Mesendoderm (in vitro differentiated cells): ENCODE results near the gene PER3.

Experiments used
- DNase-seq: peaks from one replicate; pipeline ENCODE4 v3.0.0; 2013
- H2AK5ac ChIP-seq: 2 replicates; pipeline ENCODE4 v1.6.1; 2013; ENCODE audit warnings: low read length, inconsistent platforms
- H2BK120ac ChIP-seq: 2 replicates; pipeline ENCODE4 v1.6.1; 2013; ENCODE audit warnings: low read depth, mild to moderate bottlenecking, low read length, moderate library complexity, mixed read lengths
- H2BK15ac ChIP-seq: replicated peaks from 2 replicates; pipeline ENCODE4 v1.6.1; 2013; ENCODE audit warnings: low read depth, mild to moderate bottlenecking, moderate library complexity
- H2BK5ac ChIP-seq: 2 replicates; pipeline ENCODE4 v1.6.1; 2013; ENCODE audit warnings: low read length, inconsistent platforms
- H3K18ac ChIP-seq: 2 replicates; pipeline ENCODE4 v1.6.1; 2013; ENCODE audit warnings: mild to moderate bottlenecking, low read length, mixed read lengths
- H3K23ac ChIP-seq: one replicate; pipeline ENCODE4 v1.6.1; 2013; ENCODE audit warnings: low read length
- H3K27ac ChIP-seq: 2 replicates; pipeline ENCODE4 v1.5.1; 2013; ENCODE audit warnings: low read depth, mild to moderate bottlenecking, inconsistent platforms, low read length, moderate library complexity
- H3K27me3 ChIP-seq: 2 replicates; pipeline ENCODE4 v1.6.1; 2013; ENCODE audit warnings: low read length, control low read depth, mild to moderate bottlenecking, inconsistent platforms; ENCODE audit not compliant: insufficient read depth, poor library complexity
- H3K36me3 ChIP-seq: 2 replicates; pipeline ENCODE4 v1.6.1; 2013; ENCODE audit warnings: low read length, inconsistent platforms; ENCODE audit not compliant: control insufficient read depth, insufficient read depth
- H3K4ac ChIP-seq: one replicate; pipeline ENCODE4 v1.6.1; 2013; ENCODE audit warnings: low read depth, mild to moderate bottlenecking, low read length, moderate library complexity
- H3K4me1 ChIP-seq: 2 replicates; pipeline ENCODE4 v1.6.1; 2013; ENCODE audit warnings: low read depth, low read length, inconsistent platforms; ENCODE audit not compliant: control insufficient read depth
- H3K4me2 ChIP-seq: 2 replicates; pipeline ENCODE4 v1.6.1; 2013; ENCODE audit warnings: low read length
- H3K4me3 ChIP-seq: 2 replicates; pipeline ENCODE4 v1.5.1; 2013; ENCODE audit warnings: mild to moderate bottlenecking, low read length
- H3K56ac ChIP-seq: one replicate; pipeline ENCODE4 v1.6.1; 2013; ENCODE audit warnings: low read length
- H3K79me1 ChIP-seq: 2 replicates; pipeline ENCODE4 v1.6.1; 2013; ENCODE audit warnings: low read length, inconsistent platforms
- H3K79me2 ChIP-seq: 2 replicates; pipeline ENCODE4 v1.6.1; 2013; ENCODE audit warnings: mild to moderate bottlenecking, low read length; ENCODE audit not compliant: control insufficient read depth, insufficient read depth
- H3K9ac ChIP-seq: 2 replicates; pipeline ENCODE4 v1.6.1; 2013; ENCODE audit warnings: low read length, inconsistent platforms
- H4K5ac ChIP-seq: one replicate; pipeline ENCODE4 v1.6.1; 2013; ENCODE audit warnings: low read length
- H4K8ac ChIP-seq: one replicate; pipeline ENCODE4 v1.6.1; 2013; ENCODE audit warnings: low read depth, mild to moderate bottlenecking, control low read depth, low read length, moderate library complexity
- WGBS: extraction: QIAGEN DNeasy Blood & Tissue Kit; methylation state at CpG from one replicate; pipeline ENCODE4 v1.1.7; 2013; ENCODE audit warnings: low lambda C conversion rate, missing lambda C conversion rate; ENCODE audit not compliant: insufficient coverage; ENCODE audit errors: extremely low coverage; 5-methylcytosine and 5-hydroxymethylcytosine counted together

Gene PER3

GRCh38 chr1:7861452-7861851 is 77.4 kb downstream of the PER3 start:
- no peaks in the 10 kb centered on the region for H3K27me3 ChIP-seq
- H3K9ac ChIP-seq = no peak overlapping the region
- no CpG with 5 or more reads among the region's 15 CpGs for WGBS
- no peak overlapping the region for H3K27ac ChIP-seq
- no peak overlapping the region for H2AK5ac ChIP-seq
- no peak overlapping the region for H3K23ac ChIP-seq
- no peak overlapping the region for H3K56ac ChIP-seq
- no peak for DNase-seq
- H3K4me1 ChIP-seq = no peaks in the 10 kb centered on the region
- no peak overlapping the region for H3K18ac ChIP-seq
- no peak overlapping the region for H3K4me2 ChIP-seq
- no peak overlapping the region for H4K5ac ChIP-seq
- no peak overlapping the region for H2BK120ac ChIP-seq
- no peaks in the 10 kb centered on the region for H3K36me3 ChIP-seq
- H2BK15ac ChIP-seq = no peak overlapping the region
- no peaks in the 10 kb centered on the region for H3K79me1 ChIP-seq
- no peaks in the 10 kb centered on the region for H3K79me2 ChIP-seq
- H2BK5ac ChIP-seq = no peak overlapping the region
- no peak overlapping the region for H3K4ac ChIP-seq
- H3K4me3 ChIP-seq = no peak overlapping the region
- H4K8ac ChIP-seq = no peak overlapping the region

GRCh38 chr1:7862211-7863060 is 78.3 kb downstream of the PER3 start:
- H4K5ac ChIP-seq = no peak overlapping the region

GRCh38 chr1:7863756-7864328 is 79.8 kb downstream of the PER3 start:
- Histone ChIP-seq H2AK5ac (no peak overlapping the region), H3K79me2 (no peaks in the 10 kb centered on the region), H3K4me1 (no peaks in the 10 kb centered on the region), H3K36me3 (no peaks in the 10 kb centered on the region), H3K18ac (no peak overlapping the region), H3K27me3 (no peaks in the 10 kb centered on the region), H3K56ac (no peak overlapping the region), H3K27ac (no peak overlapping the region), H4K8ac (no peak overlapping the region), H2BK120ac (no peak overlapping the region), H3K23ac (no peak overlapping the region), H3K79me1 (no peaks in the 10 kb centered on the region), H4K5ac (no peak overlapping the region), H2BK15ac (no peak overlapping the region), H3K9ac (no peak overlapping the region), H3K4me3 (no peak overlapping the region), H3K4me2 (no peak overlapping the region), H2BK5ac (no peak overlapping the region), H3K4ac (no peak overlapping the region)
- no peak for DNase-seq
- no CpG with 5 or more reads among the region's 17 CpGs for WGBS

More at GRCh38 chr1:7862211-7863060, 78.3 kb downstream of the PER3 start:
- Histone ChIP-seq H2BK15ac (no peak overlapping the region), H3K56ac (no peak overlapping the region), H3K79me1 (no peaks in the 10 kb centered on the region), H2AK5ac (no peak overlapping the region), H3K9ac (no peak overlapping the region), H3K4ac (no peak overlapping the region), H2BK120ac (no peak overlapping the region), H3K4me2 (no peak overlapping the region), H3K4me1 (no peaks in the 10 kb centered on the region), H3K23ac (no peak overlapping the region), H3K36me3 (no peaks in the 10 kb centered on the region), H3K79me2 (no peaks in the 10 kb centered on the region), H3K18ac (no peak overlapping the region), H3K27ac (no peak overlapping the region), H4K8ac (no peak overlapping the region), H2BK5ac (no peak overlapping the region), H3K27me3 (no peaks in the 10 kb centered on the region), H3K4me3 (no peak overlapping the region)
- no CpG with 5 or more reads among the region's 17 CpGs for WGBS
- no peak for DNase-seq

GRCh38 chr1:7865978-7866377 is 81.9 kb downstream of the PER3 start:
- Histone ChIP-seq H3K4ac (no peak overlapping the region), H3K4me1 (no peaks in the 10 kb centered on the region), H3K56ac (no peak overlapping the region), H3K4me3 (no peak overlapping the region), H3K79me2 (no peaks in the 10 kb centered on the region), H3K27me3 (no peaks in the 10 kb centered on the region), H3K9ac (no peak overlapping the region), H4K5ac (no peak overlapping the region), H2BK15ac (no peak overlapping the region), H3K18ac (no peak overlapping the region), H3K79me1 (no peaks in the 10 kb centered on the region), H3K27ac (no peak overlapping the region), H2BK120ac (no peak overlapping the region), H2BK5ac (no peak overlapping the region), H3K4me2 (no peak overlapping the region), H4K8ac (no peak overlapping the region), H3K36me3 (no peaks in the 10 kb centered on the region), H2AK5ac (no peak overlapping the region), H3K23ac (no peak overlapping the region)
- WGBS = no CpG with 5 or more reads among the region's 16 CpGs
- no peak for DNase-seq

- H2BK5ac ChIP-seq = no peak overlapping the region
- H3K4me1 ChIP-seq = no peaks in the 10 kb centered on the region
- DNase-seq = no peak
- no peak overlapping the region for H3K56ac ChIP-seq
- no peak overlapping the region for H3K27ac ChIP-seq
- no peak overlapping the region for H3K9ac ChIP-seq
- H3K18ac ChIP-seq = no peak overlapping the region
- H3K27me3 ChIP-seq = no peaks in the 10 kb centered on the region
- H3K36me3 ChIP-seq = no peaks in the 10 kb centered on the region
- H2BK120ac ChIP-seq = no peak overlapping the region
- no peak overlapping the region for H3K4me3 ChIP-seq
- no peak overlapping the region for H4K8ac ChIP-seq
- H3K79me2 ChIP-seq = no peaks in the 10 kb centered on the region
- no peak overlapping the region for H3K4me2 ChIP-seq
- H3K4ac ChIP-seq = no peak overlapping the region
- H3K79me1 ChIP-seq = no peaks in the 10 kb centered on the region
- H2BK15ac ChIP-seq = no peak overlapping the region
- no peak overlapping the region for H2AK5ac ChIP-seq
- no peak overlapping the region for H3K23ac ChIP-seq
- WGBS = no CpG with 5 or more reads among the region's 10 CpGs
- no peak overlapping the region for H4K5ac ChIP-seq
Observed at GRCh38 chr1:7868070-7868780, 84.1 kb downstream of the PER3 start.
